Endodermal cell (in vitro differentiated cells): Measurements from ENCODE around the gene TPSD1. TPM values are rescaled to one million over a fixed set of nuclear protein-coding genes. Genes with fewer than 3 reads are reported as not detected.
"Not testable (repeated sequence)": the region's sequence is repeated elsewhere in the genome, so short reads cannot be mapped to it uniquely, and the experiment has no call there.

Source experiments
- DNase-seq: peaks from one replicate; pipeline ENCODE4 v3.0.0-alpha.2; 2017
- H3K27ac ChIP-seq: 2 replicates; pipeline ENCODE4 v1.5.1; 2013; ENCODE audit warnings: mild to moderate bottlenecking, low read depth, low read length, moderate library complexity
- H3K27me3 ChIP-seq: 2 replicates; pipeline ENCODE4 v1.6.1; 2013; ENCODE audit warnings: mild to moderate bottlenecking, low read length, moderate library complexity; ENCODE audit not compliant: insufficient read depth, control insufficient read depth, poor library complexity, severe bottlenecking
- H3K36me3 ChIP-seq: 2 replicates; pipeline ENCODE4 v1.7.0; 2013; ENCODE audit warnings: mild to moderate bottlenecking, low read length, moderate library complexity; ENCODE audit not compliant: control insufficient read depth, insufficient read depth
- H3K4me1 ChIP-seq: one replicate; pipeline ENCODE4 v1.7.0; 2013; ENCODE audit warnings: low read length; ENCODE audit not compliant: control insufficient read depth, insufficient read depth
- H3K4me3 ChIP-seq: 2 replicates; pipeline ENCODE4 v1.5.1; 2013; ENCODE audit warnings: mild to moderate bottlenecking, low read length, moderate library complexity
- H3K9ac ChIP-seq: 2 replicates; pipeline ENCODE4 v1.6.1; 2013; ENCODE audit warnings: mild to moderate bottlenecking, low read length, moderate library complexity; ENCODE audit not compliant: poor library complexity, severe bottlenecking; ENCODE audit errors: extremely low read depth
- H3K9me3 ChIP-seq: 2 replicates; pipeline ENCODE4 v1.6.1; 2013; ENCODE audit warnings: mild to moderate bottlenecking, low read length, moderate library complexity; ENCODE audit not compliant: control insufficient read depth
- H3K27ac Mint-ChIP-seq: 2 replicates; pipeline ENCODE4 v1.8.0; 2020; ENCODE audit warnings: mixed read lengths
- H3K27me3 Mint-ChIP-seq: 2 replicates; pipeline ENCODE4 v1.8.0; 2021; ENCODE audit warnings: mild to moderate bottlenecking, mixed read lengths; ENCODE audit not compliant: insufficient read depth
- H3K36me3 Mint-ChIP-seq: 2 replicates; pipeline ENCODE4 v1.8.0; 2020; ENCODE audit warnings: low read depth, mixed read lengths
- H3K4me1 Mint-ChIP-seq: 2 replicates; pipeline ENCODE4 v1.8.0; 2020; ENCODE audit warnings: mixed read lengths
- H3K4me3 Mint-ChIP-seq: 2 replicates; pipeline ENCODE4 v1.8.0; 2020; ENCODE audit warnings: mild to moderate bottlenecking, moderate library complexity, mixed read lengths
- H3K9me3 Mint-ChIP-seq: 2 replicates; pipeline ENCODE4 v1.8.0; 2020; ENCODE audit warnings: mild to moderate bottlenecking, mixed read lengths
- CTCF ChIP-seq: fragments of 200-600 bp; sonication (generic); conservative IDR thresholded peaks from 2 replicates; pipeline ENCODE4 v1.5.0; 2021; ENCODE audit warnings: antibody characterized with exemption, mild to moderate bottlenecking
- WGBS, 2 experiments: methylation state at CpG; one replicate each; pipeline versions ENCODE4 v1.1.5 to v1.1.7; 2013; ENCODE audit warnings: missing lambda C conversion rate in 2 of 2, mixed read lengths in 1 of 2; ENCODE audit not compliant: insufficient coverage in 1 of 2, insufficient read length in 1 of 2; 5-methylcytosine and 5-hydroxymethylcytosine counted together
- total RNA-seq, 2 donors: library from RNA; stranded (reverse); fragmentation: NEBNext Ultra II Directional in 1 of 2; extraction: Animal tissue kit (Norgen Biotek cat#: 25700) in 1 of 2; gene quantifications; 2 replicates in 1 of 2; 3 replicates in 1 of 2; pipeline ENCODE4 v1.2.1, GENCODE V29; 2021

TPSD1 gene
- total RNA-seq, 2 donors from 2014 or later, result not detected

- H3K27me3 ChIP-seq, H3K9me3 Mint-ChIP-seq, H3K9ac ChIP-seq, H3K4me1 ChIP-seq, H3K36me3 Mint-ChIP-seq, H3K4me1 Mint-ChIP-seq, H3K36me3 ChIP-seq, H3K27ac Mint-ChIP-seq, H3K4me3 Mint-ChIP-seq, H3K9me3 ChIP-seq, DNase-seq, H3K27ac ChIP-seq, H3K4me3 ChIP-seq: not testable (repeated sequence)
- WGBS, 2 experiments, result 88 to 90% methylated on average over 8 to 17 of the region's 17 CpGs
- peaks cover 11% of the 10 kb centered on the region for H3K27me3 Mint-ChIP-seq
Observed at GRCh38 chr16:1230471-1231212, 25.2 kb upstream of the TPSD1 start.

- not testable (repeated sequence) for H3K9ac ChIP-seq, H3K9me3 ChIP-seq, H3K36me3 ChIP-seq, H3K4me3 ChIP-seq, H3K4me1 ChIP-seq, H3K4me1 Mint-ChIP-seq, H3K36me3 Mint-ChIP-seq, H3K27me3 ChIP-seq, H3K27ac Mint-ChIP-seq, DNase-seq, H3K9me3 Mint-ChIP-seq, H3K27ac ChIP-seq, H3K4me3 Mint-ChIP-seq
- 96% methylated on average over 4 of the region's 7 CpGs; no CpG with 5 or more reads in 1 of the 2 experiments for WGBS, 2 experiments
- H3K27me3 Mint-ChIP-seq, result peaks cover 11% of the 10 kb centered on the region
Observed at GRCh38 chr16:1231301-1231700, 24.6 kb upstream of the TPSD1 start.

- not testable (repeated sequence) for H3K9me3 Mint-ChIP-seq, H3K4me1 Mint-ChIP-seq, H3K4me3 Mint-ChIP-seq, H3K27ac Mint-ChIP-seq, H3K36me3 ChIP-seq, H3K27ac ChIP-seq, H3K27me3 Mint-ChIP-seq, H3K4me3 ChIP-seq, H3K27me3 ChIP-seq, DNase-seq, H3K4me1 ChIP-seq, H3K9ac ChIP-seq, H3K36me3 Mint-ChIP-seq, H3K9me3 ChIP-seq
- no CpG with 5 or more reads among the region's 47 CpGs for whole genome bisulfite sequencing, 2 experiments
Observed at GRCh38 chr16:1232049-1232748, 23.7 kb upstream of the TPSD1 start.

- not testable (repeated sequence) for H3K27me3 Mint-ChIP-seq, H3K27me3 ChIP-seq, H3K27ac Mint-ChIP-seq, H3K9me3 Mint-ChIP-seq, H3K9ac ChIP-seq, H3K4me1 Mint-ChIP-seq, DNase-seq, H3K4me3 Mint-ChIP-seq, H3K4me3 ChIP-seq, H3K9me3 ChIP-seq, H3K36me3 Mint-ChIP-seq, H3K4me1 ChIP-seq, H3K36me3 ChIP-seq, H3K27ac ChIP-seq
- WGBS, 2 experiments, result no CpG with 5 or more reads among the region's 29 CpGs
Observed at GRCh38 chr16:1236659-1237058, 19.2 kb upstream of the TPSD1 start.

- Histone ChIP-seq H3K4me3 (no peak overlapping the region), H3K9ac (no peak overlapping the region), H3K36me3 (no peaks in the 10 kb centered on the region), H3K9me3 (no peaks in the 10 kb centered on the region), H3K4me1 (no peaks in the 10 kb centered on the region), H3K27ac (no peak overlapping the region), H3K27me3 (peaks cover 5% of the 10 kb centered on the region)
- TF ChIP-seq CTCF, result no peak
- no peaks in the 10 kb centered on the region for H3K36me3 Mint-ChIP-seq
- H3K4me3 Mint-ChIP-seq, result no peak overlapping the region
- no peak for DNase-seq
- H3K9me3 Mint-ChIP-seq, result peaks cover 4% of the 10 kb centered on the region
- H3K27me3 Mint-ChIP-seq, result peaks cover 8% of the 10 kb centered on the region
- 88 to 90% methylated on average over 7 to 9 of the region's 9 CpGs for WGBS, 2 experiments
- no peak overlapping the region for H3K27ac Mint-ChIP-seq
- H3K4me1 Mint-ChIP-seq, result no peaks in the 10 kb centered on the region
Observed at GRCh38 chr16:1237990-1238389, 17.9 kb upstream of the TPSD1 start.

GRCh38 chr16:1238909-1239308 is 17.0 kb upstream of the TPSD1 start:
- H3K36me3 Mint-ChIP-seq, H3K4me1 ChIP-seq, H3K4me1 Mint-ChIP-seq, H3K9me3 Mint-ChIP-seq, H3K4me3 ChIP-seq, H3K9ac ChIP-seq, DNase-seq, H3K9me3 ChIP-seq, H3K27ac Mint-ChIP-seq, H3K4me3 Mint-ChIP-seq, H3K27ac ChIP-seq, H3K36me3 ChIP-seq, H3K27me3 ChIP-seq: not testable (repeated sequence)
- H3K27me3 Mint-ChIP-seq, result peaks cover 11% of the 10 kb centered on the region
- 82 to 92% methylated on average over 10 to 13 of the region's 23 CpGs for WGBS, 2 experiments
